Activated CD4-positive, alpha-beta T cell treated with anti-CD3 and anti-CD28 coated beads, Interleukin-2, amount 50 U/mL, for 4 hours (primary cell): ENCODE data around the gene OTULIN.

ENCODE experiments used
- DNase-seq, 2 experiments: peaks; one replicate each; pipeline ENCODE4 v3.0.0-alpha.2; 2020

The OTULIN gene

GRCh38 chr5:14723701-14724132, 59.2 kb downstream of the OTULIN start:
- DNase-seq: no peak

- DNase-seq: no peak
Observed at GRCh38 chr5:14724633-14725032, 60.1 kb downstream of the OTULIN start.

DNA sequence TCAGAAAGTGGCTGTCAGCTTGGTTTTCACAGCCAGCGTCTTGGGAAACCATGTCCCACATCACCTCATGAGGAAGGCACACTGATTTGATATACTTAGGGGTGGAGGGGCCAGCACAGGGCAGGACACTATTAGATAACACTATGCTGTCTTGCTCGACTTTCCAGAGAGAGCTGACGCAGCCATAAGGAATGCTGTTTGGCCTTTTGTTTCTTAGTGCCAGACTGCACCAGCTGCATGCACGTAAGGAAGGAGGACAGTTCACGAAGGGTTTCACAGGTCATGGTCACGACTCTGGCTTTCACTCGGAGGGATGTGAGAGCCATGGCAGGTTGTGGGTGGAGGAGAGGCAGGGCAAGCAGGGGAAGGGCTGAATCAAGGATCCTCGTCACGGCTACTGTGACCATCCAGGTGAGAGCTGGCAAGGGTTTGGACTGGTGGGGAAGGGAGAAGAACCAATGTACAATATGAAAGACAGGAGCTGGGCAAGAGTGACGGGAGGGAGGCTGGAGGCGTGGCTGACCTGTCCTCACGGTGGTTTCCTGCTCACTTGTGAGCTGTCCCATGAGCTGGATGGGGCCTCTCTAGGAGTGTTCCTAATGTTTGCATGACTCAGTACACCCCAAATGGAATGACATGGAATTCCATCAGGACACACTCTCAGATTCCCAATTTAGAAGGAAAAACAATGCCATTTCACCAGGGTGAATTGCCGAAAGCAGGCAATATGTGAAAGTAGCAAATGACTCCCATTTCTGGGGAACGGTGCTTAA, 61.7 kb downstream of the OTULIN start:
- DNase-seq: no peak

GRCh38 chr5:14727428-14727865, 62.9 kb downstream of the OTULIN start:
- peak; percentile 58 to 60 for DNase-seq

GRCh38 chr5:14727928-14728458, 63.5 kb downstream of the OTULIN start:
- no peak for DNase-seq

- no peak for DNase-seq
Observed at GRCh38 chr5:14728459-14728938, 64.0 kb downstream of the OTULIN start.

DNA sequence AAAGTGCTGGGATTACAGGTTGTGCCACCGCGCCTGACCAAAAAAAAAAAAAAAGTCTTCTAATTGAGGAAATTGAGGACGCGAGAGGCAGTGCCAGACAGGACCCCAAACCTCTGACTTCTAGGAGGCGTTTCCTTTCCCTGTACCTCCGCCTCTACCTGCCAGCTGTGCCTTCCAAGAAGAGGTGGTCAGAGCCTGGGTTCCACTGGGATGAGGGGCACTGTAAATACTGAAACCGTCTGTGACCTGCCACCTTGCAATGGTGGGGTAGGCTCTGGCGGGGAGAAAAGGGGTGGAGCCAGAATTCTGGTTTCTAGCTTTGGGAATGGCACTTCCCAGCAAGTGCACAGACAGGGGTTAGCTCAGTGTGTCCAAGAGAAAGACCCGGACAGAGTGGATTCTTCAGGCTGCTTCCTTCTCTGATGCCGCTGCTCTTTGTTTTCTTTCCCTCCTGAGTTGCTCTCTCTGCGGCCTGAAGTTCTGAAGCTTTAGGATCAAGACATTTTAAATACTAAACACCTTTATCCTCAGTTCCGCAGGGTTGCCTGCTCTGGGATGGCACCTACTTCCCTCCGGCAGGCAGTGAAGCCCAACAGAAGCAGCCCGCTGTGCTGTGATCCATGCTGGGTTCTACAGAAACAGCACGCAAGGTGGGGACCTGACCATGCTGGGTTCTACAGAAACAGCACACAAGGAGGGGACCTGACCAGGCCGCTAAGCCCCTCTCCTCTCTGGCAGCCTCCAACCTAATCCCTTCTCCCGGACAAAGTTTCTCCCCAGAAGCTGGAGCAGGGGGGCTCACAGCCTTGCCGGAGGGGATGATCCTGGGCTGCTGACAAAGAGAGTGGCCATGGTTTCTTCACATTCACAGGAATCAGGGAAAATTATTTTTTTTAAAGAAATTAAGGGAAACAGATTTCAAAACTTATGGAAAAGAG, 65.2 kb downstream of the OTULIN start:
- no peak for DNase-seq

GRCh38 chr5:14730466-14730865, 65.9 kb downstream of the OTULIN start:
- no peak for DNase-seq

GRCh38 chr5:14730881-14731280, 66.4 kb downstream of the OTULIN start:
- DNase-seq: no peak

- no peak for DNase-seq
Observed at GRCh38 chr5:14732991-14733390, 68.5 kb downstream of the OTULIN start.

- no peak for DNase-seq
Observed at GRCh38 chr5:14733661-14734060, 69.1 kb downstream of the OTULIN start.

DNA sequence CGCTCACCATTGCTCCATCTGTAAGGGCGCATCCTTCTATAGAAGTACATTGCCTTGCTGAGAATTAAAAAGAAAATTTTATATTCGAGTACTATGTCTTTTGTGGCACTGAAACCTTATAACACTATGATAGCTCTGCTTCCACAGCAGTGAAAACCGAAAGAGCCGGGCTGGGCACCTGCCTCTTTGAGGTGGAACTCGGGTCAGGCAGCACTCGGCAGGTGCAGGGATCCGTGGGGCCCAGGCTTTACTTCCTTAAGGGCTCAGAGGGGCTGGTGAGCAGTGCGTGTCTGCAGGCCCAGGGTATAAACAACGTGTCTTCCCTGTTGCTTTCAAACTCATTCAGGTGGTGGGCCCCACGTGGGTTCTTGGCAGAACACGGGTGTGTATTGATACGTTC, 69.9 kb downstream of the OTULIN start:
- DNase-seq: no peak

GRCh38 chr5:14735944-14736343, 71.4 kb downstream of the OTULIN start:
- DNase-seq: no peak

GRCh38 chr5:14737291-14737690, 72.8 kb downstream of the OTULIN start:
- no peak for DNase-seq

DNA sequence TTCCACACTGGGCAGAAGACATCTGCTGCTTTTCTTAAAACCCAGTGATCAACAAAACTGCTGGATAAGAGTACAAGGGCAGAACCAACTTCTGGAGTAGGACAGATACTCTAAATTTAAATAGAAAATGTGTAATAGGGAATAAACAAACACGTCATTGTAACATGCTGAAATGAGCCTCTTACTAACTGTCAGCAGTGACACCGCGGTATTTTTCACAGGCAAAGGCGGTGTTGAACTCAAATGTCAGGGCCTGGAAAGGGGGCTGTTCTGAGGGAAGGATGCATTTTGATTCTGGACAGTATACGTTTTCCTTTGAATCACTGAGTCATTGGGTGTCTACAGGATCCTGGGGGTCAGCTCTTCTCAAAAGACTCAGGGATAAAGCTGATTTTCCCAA, 73.5 kb downstream of the OTULIN start:
- no peak for DNase-seq

DNA sequence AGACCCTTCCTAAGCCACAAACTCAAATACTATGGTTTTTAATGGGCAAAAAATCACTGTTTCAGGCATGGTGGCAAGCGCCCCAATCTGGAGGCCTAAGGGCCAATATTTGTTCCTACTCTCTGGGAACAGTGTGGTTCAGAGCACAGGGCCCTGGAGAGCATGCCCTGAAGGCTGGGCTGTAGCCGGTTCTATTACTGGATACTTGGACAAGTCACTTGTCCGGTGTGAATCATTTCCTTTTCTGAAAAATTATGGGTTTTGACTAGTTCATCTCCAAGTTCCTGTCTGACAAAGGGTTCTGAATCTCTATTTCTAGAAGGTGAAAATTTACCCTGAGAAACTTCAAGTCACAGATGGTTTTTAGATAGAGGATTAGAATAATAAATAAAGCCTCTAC, 75.0 kb downstream of the OTULIN start:
- DNase-seq: no peak

GRCh38 chr5:14739981-14740380, 75.5 kb downstream of the OTULIN start:
- DNase-seq: no peak

GRCh38 chr5:14741131-14741530, 76.6 kb downstream of the OTULIN start:
- no peak for DNase-seq

DNA sequence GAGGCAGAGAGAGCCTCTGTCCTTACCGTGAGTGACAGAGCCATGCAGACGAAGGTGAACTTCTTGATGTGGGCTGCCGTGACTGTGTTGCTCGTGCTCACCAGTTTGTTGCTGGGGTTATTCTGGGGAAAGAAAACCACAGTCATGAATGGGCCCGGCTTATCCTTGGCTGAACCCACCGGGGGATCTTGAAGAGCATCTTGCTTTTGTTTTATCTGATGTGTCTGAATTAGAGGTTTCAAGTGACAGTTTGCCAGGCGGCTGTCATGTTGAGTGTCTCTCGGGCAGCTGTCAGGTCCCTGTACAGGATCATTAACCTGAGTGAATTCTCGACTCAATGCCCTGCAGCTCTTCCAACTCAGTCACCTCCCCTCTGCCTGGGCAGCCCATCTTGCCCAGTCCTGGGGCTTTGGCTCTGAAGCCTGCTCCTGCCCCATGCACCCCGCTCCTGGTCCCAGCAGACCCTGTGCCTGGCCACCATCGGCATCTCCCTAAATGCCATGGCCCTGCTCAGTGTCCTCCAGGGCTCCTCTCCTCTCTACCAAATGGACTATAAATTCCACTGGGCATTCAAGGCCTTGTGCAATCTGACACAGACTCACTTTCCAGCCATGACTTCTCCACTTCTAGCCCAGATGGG, 77.4 kb downstream of the OTULIN start:
- DNase-seq: no peak

GRCh38 chr5:14742498-14742897, 78.0 kb downstream of the OTULIN start:
- no peak for DNase-seq

DNA sequence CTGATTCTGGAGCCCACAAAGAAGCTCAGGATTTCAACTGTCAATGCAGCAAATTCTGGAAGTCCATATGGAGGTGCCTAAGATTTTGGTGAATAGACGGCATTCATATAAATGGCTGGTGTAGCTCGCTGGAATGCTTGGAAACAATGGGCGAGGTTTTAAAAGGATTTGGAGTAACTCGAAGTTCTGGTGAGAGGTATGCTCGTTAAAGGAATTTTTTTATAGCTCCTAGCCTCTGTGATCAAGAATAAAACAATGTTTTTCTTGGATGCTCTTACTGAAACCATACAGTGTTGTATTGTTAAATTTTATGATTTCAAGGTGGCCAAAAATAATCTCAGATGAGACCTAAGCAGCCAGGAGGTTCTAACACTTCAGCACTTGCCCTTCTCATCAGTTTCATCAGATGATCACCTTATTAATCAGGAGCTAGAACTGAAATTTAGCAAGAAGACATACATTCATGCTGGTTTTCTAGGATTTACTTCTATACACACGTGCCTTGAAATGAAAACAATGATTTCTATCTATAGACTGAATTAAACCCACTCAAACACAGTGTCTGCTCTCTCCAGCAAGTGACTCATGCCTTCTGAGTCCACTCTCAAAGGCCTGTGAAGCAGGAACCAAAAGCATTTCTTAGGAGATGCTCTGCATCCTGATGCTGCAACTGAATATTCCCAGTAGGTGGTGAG, 79.2 kb downstream of the OTULIN start:
- no peak for DNase-seq
